GM12878 (cell line): ENCODE measurements around the gene HMBS. TPM values are rescaled to one million over a fixed set of nuclear protein-coding genes. Genes with fewer than 3 reads are reported as not detected.

Experiments used
- ATAC-seq: fragments of 200-7000 bp; cut with Tn5 transposase; 3 replicates; pipeline ENCODE4 v1.9.1; 2020; ENCODE audit warnings: mild to moderate bottlenecking, moderate library complexity
- BruUV-seq: library from RNA; stranded (reverse); fragments of 400-500 nt; replicated peaks from 2 replicates; lab custom pipeline; 2021; lab: Mats Ljungman, UMichigan
- CTCF ChIA-PET: fragments of 300-600 bp; sonication (Branson Sonifier 250); formaldehyde crosslinking; extraction: SDS; loops from one replicate; lab custom pipeline; 2021; ENCODE audit warnings: inconsistent platforms; lab: Yijun Ruan, JAX
- POLR2A ChIA-PET: fragments of 350-600 bp; formaldehyde crosslinking; extraction: SDS; loops from one replicate; lab custom pipeline; 2021; ENCODE audit warnings: inconsistent platforms; lab: Charles Lee
- RAD21 ChIA-PET: fragments of 300-600 bp; sonication (Branson Sonifier 250); formaldehyde crosslinking; loops from one replicate; lab custom pipeline; 2023; ENCODE audit warnings: antibody characterized with exemption; ENCODE audit not compliant: unreplicated experiment; lab: Charles Lee
- SMC1A ChIA-PET: fragments of 300-600 bp; sonication (Branson Sonifier 250); formaldehyde crosslinking; loops from one replicate; lab custom pipeline; 2023; ENCODE audit not compliant: unreplicated experiment, uncharacterized antibody; lab: Charles Lee
- DNase-seq: peaks from one replicate; pipeline ENCODE4 v3.0.0-alpha.2; 2011; ENCODE audit warnings: low read depth, low spot score
- FAIRE-seq: peaks from 3 replicates; lab custom pipeline; 2011; peaks lifted over from hg19 to GRCh38; lab: Jason Lieb, UNC
- H2AFZ ChIP-seq: 2 replicates; pipeline ENCODE4 v1.6.0; 2011; ENCODE audit warnings: low read depth, low read length, control low read depth; ENCODE audit not compliant: control insufficient read depth
- H3K27ac ChIP-seq: 2 replicates; pipeline ENCODE4 v1.5.1; 2011; ENCODE audit warnings: control low read depth; ENCODE audit not compliant: control insufficient read depth, insufficient read depth
- H3K27me3 ChIP-seq, 2 experiments: replicated peaks in 1 of 2; 2 replicates each; pipeline versions ENCODE4 v1.6.0 to v1.6.1; 2011; ENCODE audit warnings: low read length in 1 of 2; ENCODE audit not compliant: control insufficient read depth in 2 of 2, insufficient read depth in 2 of 2
- H3K36me3 ChIP-seq, 2 experiments: 2 replicates each; pipeline ENCODE4 v1.5.1; 2011; ENCODE audit warnings: low read length in 1 of 2; ENCODE audit not compliant: control insufficient read depth in 2 of 2, insufficient read depth in 2 of 2
- H3K4me1 ChIP-seq: 2 replicates; pipeline ENCODE4 v1.6.1; 2011; ENCODE audit warnings: mild to moderate bottlenecking, low read length, moderate library complexity, mixed read lengths; ENCODE audit not compliant: control insufficient read depth, insufficient read depth
- H3K4me2 ChIP-seq: 2 replicates; pipeline ENCODE4 v1.6.0; 2011; ENCODE audit warnings: control low read depth; ENCODE audit not compliant: control insufficient read depth, insufficient read depth
- H3K4me3 ChIP-seq: fragments of 200-600 bp; sonication (generic); 2 replicates; pipeline ENCODE4 v1.5.1; 2016
- H3K79me2 ChIP-seq: 2 replicates; pipeline ENCODE4 v1.6.0; 2011; ENCODE audit warnings: low read length; ENCODE audit not compliant: control insufficient read depth, insufficient read depth
- H3K9ac ChIP-seq: 2 replicates; pipeline ENCODE4 v1.8.0; 2011; ENCODE audit warnings: low read length, control low read depth, mixed read lengths; ENCODE audit not compliant: control insufficient read depth, insufficient read depth
- H3K9me3 ChIP-seq: replicated peaks from 3 replicates; pipeline ENCODE4 v1.5.1; 2011; ENCODE audit warnings: mild to moderate bottlenecking, low read length; ENCODE audit not compliant: control insufficient read depth, insufficient read depth
- H4K20me1 ChIP-seq: 2 replicates; pipeline ENCODE4 v1.6.0; 2011; ENCODE audit not compliant: control insufficient read depth, insufficient read depth
- ATF7 ChIP-seq: fragments of 450-650 bp; IDR thresholded peaks from 2 replicates; pipeline ENCODE4 v1.6.1; 2016; ENCODE audit warnings: low read depth, mild to moderate bottlenecking
- BMI1 ChIP-seq: fragments of 450-650 bp; IDR thresholded peaks from 2 replicates; pipeline ENCODE4 v1.6.1; 2016; ENCODE audit warnings: mild to moderate bottlenecking, moderate library complexity, borderline replicate concordance
- CBX5 ChIP-seq: sonication (generic); IDR thresholded peaks from 2 replicates; pipeline ENCODE4 v1.6.1; 2016; ENCODE audit warnings: low read depth, moderate library complexity, mild to moderate bottlenecking, inconsistent platforms
- ESRRA ChIP-seq: IDR thresholded peaks from 2 replicates; pipeline ENCODE4 v1.6.1; 2012; ENCODE audit warnings: mild to moderate bottlenecking, low read length, improper control_type of control experiment
- ETV6 ChIP-seq, 2 experiments: fragments of 450-650 bp in 1 of 2; IDR thresholded peaks in 1 of 2; conservative IDR thresholded peaks in 1 of 2; 2 replicates each; pipeline ENCODE4 v1.6.1; 2014; ENCODE audit warnings: antibody characterized with exemption in 1 of 2, borderline replicate concordance in 1 of 2, low read depth in 1 of 2, mild to moderate bottlenecking in 1 of 2, moderate library complexity in 1 of 2
- MTA3 ChIP-seq: IDR thresholded peaks from 2 replicates; pipeline ENCODE4 v1.6.1; 2012; ENCODE audit warnings: low read length, inconsistent platforms, borderline replicate concordance
- POLR2AphosphoS5 ChIP-seq: IDR thresholded peaks from 2 replicates; pipeline ENCODE4 v1.6.1; 2011; ENCODE audit warnings: mild to moderate bottlenecking, low read length, inconsistent platforms
- SIN3A ChIP-seq: IDR thresholded peaks from 2 replicates; pipeline ENCODE4 v1.6.1; 2012; ENCODE audit warnings: low read depth, low read length, improper control_type of control experiment
- SIX5 ChIP-seq: IDR thresholded peaks from 2 replicates; pipeline ENCODE4 v1.6.1; 2011; ENCODE audit warnings: mild to moderate bottlenecking, low read depth, low read length, moderate library complexity; ENCODE audit not compliant: severe bottlenecking
- SPI1 ChIP-seq: IDR thresholded peaks from 2 replicates; pipeline ENCODE4 v1.6.1; 2011; ENCODE audit warnings: low read depth, mild to moderate bottlenecking, low read length, moderate library complexity, borderline replicate concordance; ENCODE audit not compliant: insufficient read depth
- SRF ChIP-seq, 2 experiments: IDR thresholded peaks; 2 replicates each; pipeline ENCODE4 v1.6.1; 2011; ENCODE audit warnings: low read depth in 2 of 2, low read length in 2 of 2, mild to moderate bottlenecking in 1 of 2, moderate library complexity in 1 of 2
- ZNF207 ChIP-seq: fragments of 450-650 bp; IDR thresholded peaks from 2 replicates; pipeline ENCODE4 v1.6.1; 2014; ENCODE audit warnings: antibody characterized with exemption, mild to moderate bottlenecking, borderline replicate concordance
- WGBS: methylation state at CpG from one replicate; pipeline ENCODE4 v1.1.6; 2016; ENCODE audit warnings: low lambda C conversion rate; ENCODE audit not compliant: insufficient replicate concordance, insufficient coverage; ENCODE audit errors: missing lambda C conversion rate; 5-methylcytosine and 5-hydroxymethylcytosine counted together
- in situ Hi-C: fragments of 300-500 bp; cut with MboI; formaldehyde crosslinking; loops from 9 replicates; pipeline ENCODE4 v1.14.3; 2018; ENCODE audit warnings: mixed read lengths
- intact Hi-C: fragments of 100-400 bp; cut with micrococcal nuclease; formaldehyde crosslinking; loops from one replicate; pipeline ENCODE4 v1.14.2; 2022; ENCODE audit not compliant: unreplicated experiment
- polyA plus RNA-seq, 11 experiments: library from polyadenylated mRNA; depleted of rRNA in 4 of 11; unstranded in 6 of 11; stranded (reverse) in 5 of 11; fragments of >200 nt; fragmentation: Nextera tagmentation in 4 of 11; fragmentation: Illumina TruSeq in 1 of 11; extraction: Ambion mirVana in 4 of 11; extraction: Trizol in 1 of 11; gene quantifications; 1 replicate in 1 of 11; 2 replicates in 10 of 11; pipeline versions ENCODE4 v1.2.1 to v1.2.3, GENCODE V29; 2011 to 2016; ENCODE audit warnings: inconsistent platforms in 2 of 11, missing spikeins in 2 of 11, low read depth in 1 of 11
- total RNA-seq, 4 experiments: library from RNA; depleted of rRNA in 3 of 4; stranded (reverse); fragments of >200 nt in 3 of 4; fragmentation: Illumina TruSeq in 1 of 4; extraction: Trizol in 1 of 4; gene quantifications; 2 replicates each; pipeline versions ENCODE4 v1.2.1 to v1.2.3, GENCODE V29; 2013 to 2021
- TF ChIP-seq, protein P1 (sequence below): fragments of 450-650 bp; IDR thresholded peaks from 2 replicates; pipeline ENCODE4 v1.6.1; 2017; ENCODE audit warnings: mild to moderate bottlenecking
- TF ChIP-seq, protein P2 (sequence below): fragments of 150-350 bp; IDR thresholded peaks from 2 replicates; pipeline ENCODE4 v1.6.1; 2016; ENCODE audit warnings: low read depth, low read length
- TF ChIP-seq, protein P3 (sequence below): fragments of 450-650 bp; IDR thresholded peaks from 2 replicates; pipeline ENCODE4 v1.6.1; 2016; ENCODE audit warnings: mild to moderate bottlenecking

Gene HMBS
- total and polyA plus RNA-seq, 10 of the 15 experiments (the other 5 are each of a cell fraction or from before 2014, with no cell fraction given) = 17.7 to 96.7 (median 49.7) TPM

DNA sequence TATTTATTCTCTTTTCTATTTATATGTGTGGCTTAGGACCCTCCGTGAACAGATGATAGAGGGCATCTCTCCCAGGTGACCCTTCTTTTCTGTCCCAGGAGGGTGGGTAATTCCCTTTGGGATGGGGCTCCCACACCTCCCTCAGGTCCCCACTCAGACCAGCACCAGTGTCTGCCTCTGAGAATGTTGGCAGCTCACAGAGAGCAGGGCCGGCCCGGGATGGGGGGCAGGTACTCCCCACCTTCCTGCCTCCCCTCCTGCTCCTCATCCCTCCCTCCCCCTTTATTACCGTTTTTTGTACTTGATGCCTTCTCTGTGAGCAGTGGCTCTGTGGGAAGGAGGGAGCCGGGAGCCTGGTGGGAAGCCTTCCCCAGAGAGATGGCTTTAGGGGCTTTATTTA lies 31.9 kb downstream of the HMBS start:
- Histone ChIP-seq H3K9me3 (no peaks in the 10 kb centered on the region), H3K27me3 (no peaks in the 10 kb centered on the region), H3K4me2 (no peak overlapping the region), H3K4me3 (no peak overlapping the region), H3K4me1 (peaks cover 7% of the 10 kb centered on the region), H4K20me1 (no peaks in the 10 kb centered on the region), H3K9ac (no peak overlapping the region), H2AFZ (no peak overlapping the region), H3K27ac (no peak overlapping the region), H3K36me3 (peaks cover 10 to 16% of the 10 kb centered on the region in 2 experiments), H3K79me2 (peaks cover 3% of the 10 kb centered on the region)
- no peak for ATAC-seq
- intact Hi-C loops (no loop called here), in situ Hi-C loops (no loop called here)
- ChIA-PET RAD21 (no interaction called here), CTCF (interaction anchor here (0.8 kb wide), 1 partner anchor 17 kb away, joined by 3 read pairs; no protein-coding TSS in a partner anchor), POLR2A (no interaction called here), SMC1A (no interaction called here)
- no TSS peak for BruUV-seq
- no peak for DNase-seq
- no peak for FAIRE-seq
- WGBS = 83% methylated on average over 5 of the region's 5 CpGs
- TF ChIP-seq ATF7 (no peak), MTA3 (no peak), SIX5 (no peak), SIN3A (no peak), SRF (IDR thresholded peaks at IDR 0.05; ENCODE audit: low read depth in 2 of 2, low read length in 2 of 2) (no peak), POLR2AphosphoS5 (no peak), ESRRA (no peak), BMI1 (no peak), CBX5 (no peak), SPI1 (no peak), ETV6 (conservative IDR thresholded peaks at IDR 0.05 in 1 of 2, IDR thresholded peaks at IDR 0.05 in 1 of 2; ENCODE audit: borderline replicate concordance in 1 of 2, low read depth in 1 of 2) (no peak), ZNF207 (no peak)
- TF ChIP-seq, protein P1, sequence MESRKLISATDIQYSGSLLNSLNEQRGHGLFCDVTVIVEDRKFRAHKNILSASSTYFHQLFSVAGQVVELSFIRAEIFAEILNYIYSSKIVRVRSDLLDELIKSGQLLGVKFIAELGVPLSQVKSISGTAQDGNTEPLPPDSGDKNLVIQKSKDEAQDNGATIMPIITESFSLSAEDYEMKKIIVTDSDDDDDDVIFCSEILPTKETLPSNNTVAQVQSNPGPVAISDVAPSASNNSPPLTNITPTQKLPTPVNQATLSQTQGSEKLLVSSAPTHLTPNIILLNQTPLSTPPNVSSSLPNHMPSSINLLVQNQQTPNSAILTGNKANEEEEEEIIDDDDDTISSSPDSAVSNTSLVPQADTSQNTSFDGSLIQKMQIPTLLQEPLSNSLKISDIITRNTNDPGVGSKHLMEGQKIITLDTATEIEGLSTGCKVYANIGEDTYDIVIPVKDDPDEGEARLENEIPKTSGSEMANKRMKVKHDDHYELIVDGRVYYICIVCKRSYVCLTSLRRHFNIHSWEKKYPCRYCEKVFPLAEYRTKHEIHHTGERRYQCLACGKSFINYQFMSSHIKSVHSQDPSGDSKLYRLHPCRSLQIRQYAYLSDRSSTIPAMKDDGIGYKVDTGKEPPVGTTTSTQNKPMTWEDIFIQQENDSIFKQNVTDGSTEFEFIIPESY = no peak
- TF ChIP-seq, protein P2, sequence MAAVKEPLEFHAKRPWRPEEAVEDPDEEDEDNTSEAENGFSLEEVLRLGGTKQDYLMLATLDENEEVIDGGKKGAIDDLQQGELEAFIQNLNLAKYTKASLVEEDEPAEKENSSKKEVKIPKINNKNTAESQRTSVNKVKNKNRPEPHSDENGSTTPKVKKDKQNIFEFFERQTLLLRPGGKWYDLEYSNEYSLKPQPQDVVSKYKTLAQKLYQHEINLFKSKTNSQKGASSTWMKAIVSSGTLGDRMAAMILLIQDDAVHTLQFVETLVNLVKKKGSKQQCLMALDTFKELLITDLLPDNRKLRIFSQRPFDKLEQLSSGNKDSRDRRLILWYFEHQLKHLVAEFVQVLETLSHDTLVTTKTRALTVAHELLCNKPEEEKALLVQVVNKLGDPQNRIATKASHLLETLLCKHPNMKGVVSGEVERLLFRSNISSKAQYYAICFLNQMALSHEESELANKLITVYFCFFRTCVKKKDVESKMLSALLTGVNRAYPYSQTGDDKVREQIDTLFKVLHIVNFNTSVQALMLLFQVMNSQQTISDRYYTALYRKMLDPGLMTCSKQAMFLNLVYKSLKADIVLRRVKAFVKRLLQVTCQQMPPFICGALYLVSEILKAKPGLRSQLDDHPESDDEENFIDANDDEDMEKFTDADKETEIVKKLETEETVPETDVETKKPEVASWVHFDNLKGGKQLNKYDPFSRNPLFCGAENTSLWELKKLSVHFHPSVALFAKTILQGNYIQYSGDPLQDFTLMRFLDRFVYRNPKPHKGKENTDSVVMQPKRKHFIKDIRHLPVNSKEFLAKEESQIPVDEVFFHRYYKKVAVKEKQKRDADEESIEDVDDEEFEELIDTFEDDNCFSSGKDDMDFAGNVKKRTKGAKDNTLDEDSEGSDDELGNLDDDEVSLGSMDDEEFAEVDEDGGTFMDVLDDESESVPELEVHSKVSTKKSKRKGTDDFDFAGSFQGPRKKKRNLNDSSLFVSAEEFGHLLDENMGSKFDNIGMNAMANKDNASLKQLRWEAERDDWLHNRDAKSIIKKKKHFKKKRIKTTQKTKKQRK = no peak
- TF ChIP-seq, protein P3, sequence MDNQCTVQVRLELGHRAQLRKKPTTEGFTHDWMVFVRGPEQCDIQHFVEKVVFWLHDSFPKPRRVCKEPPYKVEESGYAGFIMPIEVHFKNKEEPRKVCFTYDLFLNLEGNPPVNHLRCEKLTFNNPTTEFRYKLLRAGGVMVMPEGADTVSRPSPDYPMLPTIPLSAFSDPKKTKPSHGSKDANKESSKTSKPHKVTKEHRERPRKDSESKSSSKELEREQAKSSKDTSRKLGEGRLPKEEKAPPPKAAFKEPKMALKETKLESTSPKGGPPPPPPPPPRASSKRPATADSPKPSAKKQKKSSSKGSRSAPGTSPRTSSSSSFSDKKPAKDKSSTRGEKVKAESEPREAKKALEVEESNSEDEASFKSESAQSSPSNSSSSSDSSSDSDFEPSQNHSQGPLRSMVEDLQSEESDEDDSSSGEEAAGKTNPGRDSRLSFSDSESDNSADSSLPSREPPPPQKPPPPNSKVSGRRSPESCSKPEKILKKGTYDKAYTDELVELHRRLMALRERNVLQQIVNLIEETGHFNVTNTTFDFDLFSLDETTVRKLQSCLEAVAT = no peak
